A673 (cell line): ENCODE data around the gene NDFIP2. TPM values are rescaled to one million over a fixed set of nuclear protein-coding genes. Genes with fewer than 3 reads are reported as not detected.

ENCODE experiments used
- BruUV-seq: library from RNA; stranded (reverse); fragments of 400-500 nt; replicated peaks from 2 replicates; lab custom pipeline; 2021; lab: Mats Ljungman, UMichigan
- CTCF ChIA-PET: fragments of 300-600 bp; sonication (Branson Sonifier 250); formaldehyde crosslinking; loops from one replicate; lab custom pipeline; 2022; ENCODE audit warnings: antibody characterized with exemption; lab: Charles Lee
- POLR2A ChIA-PET: fragments of 300-600 bp; sonication (Branson Sonifier 250); formaldehyde crosslinking; loops from one replicate; lab custom pipeline; 2022; ENCODE audit warnings: antibody characterized with exemption; ENCODE audit not compliant: low non-redundant PET; lab: Charles Lee
- DNase-seq: peaks from one replicate; pipeline ENCODE4 v3.0.0-alpha.2; 2015; ENCODE audit warnings: low spot score
- H3K27ac ChIP-seq: fragments of 200-600 bp; sonication (generic); 2 replicates; pipeline ENCODE4 v1.5.1; 2016; ENCODE audit warnings: mixed run types, low read depth, mild to moderate bottlenecking, mixed read lengths, antibody characterized with exemption, low read length; ENCODE audit not compliant: poor library complexity, severe bottlenecking
- H3K27me3 ChIP-seq: fragments of 200-600 bp; sonication (generic); replicated peaks from 2 replicates; pipeline ENCODE4 v1.6.1; 2017; ENCODE audit warnings: mixed run types, low read depth, mild to moderate bottlenecking, mixed read lengths, antibody characterized with exemption, low read length; ENCODE audit not compliant: insufficient read depth, poor library complexity
- H3K36me3 ChIP-seq: fragments of 200-600 bp; sonication (generic); 2 replicates; pipeline ENCODE4 v1.6.1; 2016; ENCODE audit warnings: mixed run types, mild to moderate bottlenecking, mixed read lengths, antibody characterized with exemption, low read length; ENCODE audit not compliant: insufficient read depth, poor library complexity, severe bottlenecking
- H3K4me1 ChIP-seq: fragments of 200-600 bp; sonication (generic); 2 replicates; pipeline ENCODE4 v1.6.1; 2017; ENCODE audit warnings: mixed run types, mild to moderate bottlenecking, mixed read lengths, antibody characterized with exemption, low read length; ENCODE audit not compliant: insufficient read depth, poor library complexity, severe bottlenecking
- H3K4me3 ChIP-seq: fragments of 200-600 bp; sonication (generic); 2 replicates; pipeline ENCODE4 v1.5.1; 2016; ENCODE audit warnings: low read depth, mixed run types, mild to moderate bottlenecking, mixed read lengths, low read length; ENCODE audit not compliant: poor library complexity, severe bottlenecking
- H3K9me3 ChIP-seq: fragments of 200-600 bp; sonication (generic); 2 replicates; pipeline ENCODE4 v1.6.1; 2016; ENCODE audit warnings: mixed run types, low read depth, mild to moderate bottlenecking, mixed read lengths, antibody characterized with exemption, low read length; ENCODE audit not compliant: poor library complexity, severe bottlenecking
- CTCF ChIP-seq: fragments of 300-800, 200-600 bp; sonication (generic); conservative IDR thresholded peaks from 2 replicates; pipeline ENCODE4 v1.5.1; 2017; ENCODE audit warnings: low read depth, mild to moderate bottlenecking, antibody characterized with exemption, low read length, moderate library complexity, mixed read lengths
- EZH2 ChIP-seq: fragments of 200-600 bp; sonication (generic); IDR thresholded peaks from 2 replicates; pipeline ENCODE4 v1.6.1; 2017; ENCODE audit warnings: borderline replicate concordance, low read depth, mild to moderate bottlenecking, mixed read lengths, antibody characterized with exemption, low read length; ENCODE audit not compliant: poor library complexity, severe bottlenecking
- intact Hi-C: fragments of 100-400 bp; cut with micrococcal nuclease; formaldehyde crosslinking; loops from one replicate; pipeline ENCODE4 v1.10.0; 2022; ENCODE audit not compliant: unreplicated experiment
- total RNA-seq: library from RNA; stranded (reverse); gene quantifications from 2 replicates; pipeline ENCODE4 v1.2.3, GENCODE V29; 2021

Gene NDFIP2
- total RNA-seq, 1 experiment from 2014 or later = 34.0 TPM

GRCh38 chr13:79512950-79513349 is 32.0 kb downstream of the NDFIP2 start:
- BruUV-seq = no TSS peak
- H3K36me3 ChIP-seq = no peaks in the 10 kb centered on the region
- no peak for DNase-seq
- H3K27ac ChIP-seq = no peak overlapping the region
- H3K27me3 ChIP-seq = no peaks in the 10 kb centered on the region
- intact Hi-C loops = no loop called here
- ChIA-PET CTCF (no interaction called here), POLR2A (no interaction called here)
- TF ChIP-seq CTCF (no peak), EZH2 (no peak)
- H3K4me3 ChIP-seq = no peak overlapping the region
- H3K4me1 ChIP-seq = no peaks in the 10 kb centered on the region
- H3K9me3 ChIP-seq = no peaks in the 10 kb centered on the region

GRCh38 chr13:79516595-79516994 is 35.6 kb downstream of the NDFIP2 start:
- H3K9me3 ChIP-seq = no peaks in the 10 kb centered on the region
- no peak for TF ChIP-seq EZH2
- no peak for TF ChIP-seq CTCF
- H3K36me3 ChIP-seq = no peaks in the 10 kb centered on the region
- no peaks in the 10 kb centered on the region for H3K4me1 ChIP-seq
- H3K4me3 ChIP-seq = no peak overlapping the region
- BruUV-seq = no TSS peak
- intact Hi-C loops = no loop called here
- CTCF ChIA-PET = no interaction called here
- no peaks in the 10 kb centered on the region for H3K27me3 ChIP-seq
- no peak overlapping the region for H3K27ac ChIP-seq
- POLR2A ChIA-PET = no interaction called here
- DNase-seq = no peak

GRCh38 chr13:79519255-79519654 is 38.3 kb downstream of the NDFIP2 start:
- BruUV-seq = no TSS peak
- H3K36me3 ChIP-seq = no peaks in the 10 kb centered on the region
- TF ChIP-seq EZH2 (no peak), CTCF (no peak)
- intact Hi-C loops = no loop called here
- no peaks in the 10 kb centered on the region for H3K9me3 ChIP-seq
- ChIA-PET CTCF (no interaction called here), POLR2A (no interaction called here)
- H3K4me1 ChIP-seq = no peaks in the 10 kb centered on the region
- no peaks in the 10 kb centered on the region for H3K27me3 ChIP-seq
- no peak overlapping the region for H3K4me3 ChIP-seq
- no peak for DNase-seq
- H3K27ac ChIP-seq = no peak overlapping the region
